ENCODE data around the gene PIH1D2. TPM values are rescaled to one million over a fixed set of nuclear protein-coding genes. Genes with fewer than 3 reads are reported as not detected.

PIH1D2 gene
- total RNA-seq, 1 experiment from 2014 or later = 1.6 TPM

GRCh38 chr11:112113539-112114457 is 40.0 kb upstream of the PIH1D2 start (continued):
- no peak for TF ChIP-seq REST (IDR thresholded peaks at IDR 0.05; ENCODE audit: low read depth)

GRCh38 chr11:112106070-112106469 is 32.3 kb upstream of the PIH1D2 start:
- no peaks in the 10 kb centered on the region for H3K9me2 ChIP-seq (ENCODE audit: insufficient read depth)
- intact Hi-C loops (cut with micrococcal nuclease) = no loop called here
- no peaks in the 10 kb centered on the region for H4K20me1 ChIP-seq (ENCODE audit: insufficient read depth)
- no peaks in the 10 kb centered on the region for H3K27me3 ChIP-seq (ENCODE audit: insufficient read depth, low read length)
- peak overlapping the region; percentile 62 for H3K4me2 ChIP-seq (ENCODE audit: low read length)
- ChIA-PET POLR2A (no interaction called here), RAD21 (ENCODE audit: low non-redundant PET in 1 of 2, low total read pairs in 2 of 2, uncharacterized antibody in 2 of 2, unreplicated experiment in 2 of 2) (no interaction called here), CTCF (interaction anchor here (1.2 kb wide), 1 partner anchor 174 kb away, joined by 3 read pairs; no protein-coding TSS in a partner anchor)
- no peak overlapping the region; the same call in 1 of the 2 replicates for H3K27ac ChIP-seq (ENCODE audit: low read depth, low read length)
- H2AFZ ChIP-seq (ENCODE audit: low read depth, low read length, poor library complexity, severe bottlenecking) = no peak overlapping the region
- 0 out of 4 replicates have a peak overlapping the region, but pooled peaks of 1 of the 2 experiments have one; percentile 24 for H3K4me3 ChIP-seq (replicated peaks in 1 of 2; ENCODE audit: low read depth in 1 of 2, low read length in 2 of 2)
- peak overlapping the region; percentile 34; the same call in 1 of the 2 replicates for H3K9ac ChIP-seq (ENCODE audit: low read length)
- peaks cover 5 to 35% of the 10 kb centered on the region in 2 experiments; a peak in 3 of 4 replicates for H3K4me1 ChIP-seq (ENCODE audit: control insufficient read depth in 1 of 2, insufficient read depth in 2 of 2, low read length in 2 of 2)
- H3K79me2 ChIP-seq (ENCODE audit: insufficient read depth, low read length) = no peaks in the 10 kb centered on the region
- no peaks in the 10 kb centered on the region for H3K36me3 ChIP-seq (ENCODE audit: control insufficient read depth in 1 of 2, insufficient read depth in 2 of 2, low read length in 2 of 2)
- no peaks in the 10 kb centered on the region for H3K9me3 ChIP-seq (ENCODE audit: control insufficient read depth in 1 of 2, insufficient read depth in 1 of 2, low read depth in 1 of 2, low read length in 2 of 2)
- DNase-seq (ENCODE audit: low read depth, low spot score) = no peak
- no TSS peak for BruUV-seq (replicated peaks)
- peak; percentile 82 for ATAC-seq
- TF ChIP-seq JUND (IDR thresholded peaks at IDR 0.05) (peak; percentile 34; the same call in 1 of the 2 replicates), MAX (IDR thresholded peaks at IDR 0.05) (no peak), CBX3 (IDR thresholded peaks at IDR 0.05; ENCODE audit: low read depth) (0 out of 2 replicates have a peak, but pooled peaks have one; percentile 22), REST (IDR thresholded peaks at IDR 0.05; ENCODE audit: low read depth) (no peak), YY1 (IDR thresholded peaks at IDR 0.05; ENCODE audit: extremely low read depth, insufficient replicate concordance, low read depth, low read length) (no peak), POLR2A (IDR thresholded peaks at IDR 0.05; ENCODE audit: borderline replicate concordance, extremely low read depth, insufficient read depth, insufficient read length) (no peak), ZBTB33 (IDR thresholded peaks at IDR 0.05; ENCODE audit: extremely low read depth, insufficient replicate concordance, low read length) (no peak), FOSL1 (IDR thresholded peaks at IDR 0.05; ENCODE audit: low read depth) (peak; percentile 69), EZH2phosphoT487 (IDR thresholded peaks at IDR 0.05; ENCODE audit: borderline replicate concordance) (no peak), SP1 (IDR thresholded peaks at IDR 0.05; ENCODE audit: low read depth) (0 out of 2 replicates have a peak, but pooled peaks have one; percentile 23), ZFX (IDR thresholded peaks at IDR 0.05) (no peak), ATF3 (IDR thresholded peaks at IDR 0.05) (no peak)
